Neural crest cell (in vitro differentiated cells): ENCODE data around the gene DENND1A. TPM values are rescaled to one million over a fixed set of nuclear protein-coding genes. Genes with fewer than 3 reads are reported as not detected.

Experiments
- DNase-seq: peaks from one replicate; pipeline ENCODE4 v3.0.0; 2021; ENCODE audit warnings: low read depth, mixed read lengths, low spot score
- H3K27ac Mint-ChIP-seq: one replicate; pipeline ENCODE4 v1.8.0; 2021; ENCODE audit warnings: mild to moderate bottlenecking, mixed read lengths; ENCODE audit not compliant: unreplicated experiment
- H3K27me3 Mint-ChIP-seq: 2 replicates; pipeline ENCODE4 v1.8.0; 2021; ENCODE audit warnings: low read depth, mild to moderate bottlenecking, mixed read lengths
- H3K36me3 Mint-ChIP-seq: 2 replicates; pipeline ENCODE4 v1.8.0; 2021; ENCODE audit warnings: low read depth, mild to moderate bottlenecking, mixed read lengths
- H3K4me1 Mint-ChIP-seq: 2 replicates; pipeline ENCODE4 v1.8.0; 2021; ENCODE audit warnings: mixed read lengths
- H3K4me3 Mint-ChIP-seq: one replicate; pipeline ENCODE4 v1.8.0; 2021; ENCODE audit warnings: mild to moderate bottlenecking, mixed read lengths
- H3K9me3 Mint-ChIP-seq: 2 replicates; pipeline ENCODE4 v1.8.0; 2021; ENCODE audit warnings: mixed read lengths
- total RNA-seq: library from RNA; stranded (reverse); gene quantifications from 2 replicates; pipeline ENCODE4 v1.2.1, GENCODE V29; 2021
- TF ChIP-seq, protein P1 (sequence below): fragments of 200-600 bp; sonication (generic); conservative IDR thresholded peaks from 2 replicates; pipeline ENCODE4 v1.5.0; 2021; ENCODE audit warnings: antibody characterized with exemption, mild to moderate bottlenecking

Gene DENND1A
- total RNA-seq, 1 donor from 2014 or later, result 17.8 TPM

GRCh38 chr9:123753669-123754258 is 176.2 kb downstream of the DENND1A start:
- no peak for DNase-seq
- Mint-ChIP-seq H3K27ac (no peak overlapping the region), H3K36me3 (no peaks in the 10 kb centered on the region), H3K4me3 (no peak overlapping the region), H3K9me3 (no peaks in the 10 kb centered on the region), H3K4me1 (peaks cover 10% of the 10 kb centered on the region), H3K27me3 (peaks cover 2% of the 10 kb centered on the region)
- TF ChIP-seq, protein P1, sequence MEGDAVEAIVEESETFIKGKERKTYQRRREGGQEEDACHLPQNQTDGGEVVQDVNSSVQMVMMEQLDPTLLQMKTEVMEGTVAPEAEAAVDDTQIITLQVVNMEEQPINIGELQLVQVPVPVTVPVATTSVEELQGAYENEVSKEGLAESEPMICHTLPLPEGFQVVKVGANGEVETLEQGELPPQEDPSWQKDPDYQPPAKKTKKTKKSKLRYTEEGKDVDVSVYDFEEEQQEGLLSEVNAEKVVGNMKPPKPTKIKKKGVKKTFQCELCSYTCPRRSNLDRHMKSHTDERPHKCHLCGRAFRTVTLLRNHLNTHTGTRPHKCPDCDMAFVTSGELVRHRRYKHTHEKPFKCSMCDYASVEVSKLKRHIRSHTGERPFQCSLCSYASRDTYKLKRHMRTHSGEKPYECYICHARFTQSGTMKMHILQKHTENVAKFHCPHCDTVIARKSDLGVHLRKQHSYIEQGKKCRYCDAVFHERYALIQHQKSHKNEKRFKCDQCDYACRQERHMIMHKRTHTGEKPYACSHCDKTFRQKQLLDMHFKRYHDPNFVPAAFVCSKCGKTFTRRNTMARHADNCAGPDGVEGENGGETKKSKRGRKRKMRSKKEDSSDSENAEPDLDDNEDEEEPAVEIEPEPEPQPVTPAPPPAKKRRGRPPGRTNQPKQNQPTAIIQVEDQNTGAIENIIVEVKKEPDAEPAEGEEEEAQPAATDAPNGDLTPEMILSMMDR, result no peak

GRCh38 chr9:123753016-123753415 is 176.9 kb downstream of the DENND1A start:
- TF ChIP-seq, protein P1, result no peak
- no peak for DNase-seq

GRCh38 chr9:123749580-123750202 is 180.2 kb downstream of the DENND1A start:
- TF ChIP-seq, protein P1, result no peak
- Mint-ChIP-seq H3K4me1 (peaks cover 11% of the 10 kb centered on the region), H3K9me3 (no peaks in the 10 kb centered on the region), H3K27me3 (peaks cover 2% of the 10 kb centered on the region), H3K4me3 (no peak overlapping the region), H3K36me3 (no peaks in the 10 kb centered on the region), H3K27ac (no peak overlapping the region)
- DNase-seq, result no peak

More at GRCh38 chr9:123753016-123753415, 176.9 kb downstream of the DENND1A start:
- Mint-ChIP-seq H3K4me1 (peaks cover 11% of the 10 kb centered on the region), H3K27ac (no peak overlapping the region), H3K36me3 (no peaks in the 10 kb centered on the region), H3K27me3 (peaks cover 2% of the 10 kb centered on the region), H3K4me3 (no peak overlapping the region), H3K9me3 (no peaks in the 10 kb centered on the region)

- TF ChIP-seq, protein P1, result no peak
- Mint-ChIP-seq H3K36me3 (no peaks in the 10 kb centered on the region), H3K9me3 (no peaks in the 10 kb centered on the region), H3K4me1 (peaks cover 22% of the 10 kb centered on the region), H3K27ac (no peak overlapping the region), H3K4me3 (no peak overlapping the region), H3K27me3 (peaks cover 2% of the 10 kb centered on the region)
- no peak for DNase-seq
Measured at GRCh38 chr9:123746765-123747164, 183.2 kb downstream of the DENND1A start.

- no peaks in the 10 kb centered on the region for H3K9me3 Mint-ChIP-seq
- H3K36me3 Mint-ChIP-seq, result no peaks in the 10 kb centered on the region
- DNase-seq, result no peak
- H3K27ac Mint-ChIP-seq, result no peak overlapping the region
- H3K4me3 Mint-ChIP-seq, result no peak overlapping the region
- peaks cover 30% of the 10 kb centered on the region for H3K4me1 Mint-ChIP-seq
- TF ChIP-seq, protein P1, result no peak
- peaks cover 2% of the 10 kb centered on the region for H3K27me3 Mint-ChIP-seq
Measured at GRCh38 chr9:123745933-123746332, 184.0 kb downstream of the DENND1A start.
